Fibroblast of mammary gland (primary cell): ENCODE measurements around the gene SERHL2.
"Not testable (repeated sequence)": the region's sequence is repeated elsewhere in the genome, so short reads cannot be mapped to it uniquely, and the experiment has no call there.

Experiments used
- DNase-seq: peaks from one replicate; pipeline ENCODE4 v3.0.0-alpha.2; 2010; ENCODE audit warnings: low read depth
- H3K4me3 ChIP-seq: 2 replicates; pipeline ENCODE4 v1.5.1; 2011; ENCODE audit warnings: low read depth, mild to moderate bottlenecking, low read length, moderate library complexity; ENCODE audit not compliant: control insufficient read depth
- CTCF ChIP-seq: conservative IDR thresholded peaks from 2 replicates; pipeline ENCODE4 v1.5.1; 2011; ENCODE audit warnings: low read depth, low read length, inconsistent platforms; ENCODE audit not compliant: control insufficient read depth, insufficient read depth

Gene SERHL2

GRCh38 chr22:42610186-42610585, 56.4 kb downstream of the SERHL2 start:
- no peak for DNase-seq
- TF ChIP-seq CTCF = no peak
- H3K4me3 ChIP-seq = no peak overlapping the region

GRCh38 chr22:42611051-42611450, 57.3 kb downstream of the SERHL2 start:
- DNase-seq = peak; percentile 55
- TF ChIP-seq CTCF = no peak

GRCh38 chr22:42612336-42612735, 58.6 kb downstream of the SERHL2 start:
- TF ChIP-seq CTCF = no peak
- DNase-seq = no peak
- H3K4me3 ChIP-seq = no peak overlapping the region

More at GRCh38 chr22:42611051-42611450, 57.3 kb downstream of the SERHL2 start:
- H3K4me3 ChIP-seq = no peak overlapping the region

- peak; percentile 41 for DNase-seq
- peak overlapping the region; percentile 72 for H3K4me3 ChIP-seq
- no peak for TF ChIP-seq CTCF
Observed at GRCh38 chr22:42613872-42614301, 60.1 kb downstream of the SERHL2 start.

GRCh38 chr22:42614312-42615091, 60.7 kb downstream of the SERHL2 start, which contains the start of gene POLDIP3:
POLDIP3 (minus strand) TSS chr22:42614883; CDS start chr22:42614857, 26 bp downstream.
- peak within 1 kb of the TSS; percentile 72 for H3K4me3 ChIP-seq
- TF ChIP-seq CTCF = no peak
- DNase-seq = peak; percentile 98

GRCh38 chr22:42615092-42615859, 61.5 kb downstream of the SERHL2 start:
- no peak for TF ChIP-seq CTCF

GRCh38 chr22:42615860-42616175, 62.1 kb downstream of the SERHL2 start:
- peak overlapping the region; percentile 1 for H3K4me3 ChIP-seq
- not testable (repeated sequence) for DNase-seq

More at GRCh38 chr22:42615092-42615859, 61.5 kb downstream of the SERHL2 start:
- DNase-seq = peak; percentile 99
- peak overlapping the region; percentile 72 for H3K4me3 ChIP-seq
